WTC11 (cell line): ENCODE measurements around the gene MIB1. TPM values are rescaled to one million over a fixed set of nuclear protein-coding genes. Genes with fewer than 3 reads are reported as not detected.

ENCODE experiments used
- ATAC-seq: fragments of 200-7000 bp; cut with Tn5 transposase; 2 replicates; pipeline ENCODE4 v1.10.0; 2021; ENCODE audit warnings: mild to moderate bottlenecking, moderate library complexity
- CTCF ChIA-PET: fragments of 300-600 bp; sonication (Branson Sonifier 250); formaldehyde crosslinking; loops from one replicate; lab custom pipeline; 2021; ENCODE audit warnings: antibody characterized with exemption; lab: Charles Lee
- POLR2A ChIA-PET: fragments of 350-600 bp; sonication (Branson Sonifier 250); formaldehyde crosslinking; loops from one replicate; lab custom pipeline; 2021; ENCODE audit warnings: antibody characterized with exemption; lab: Charles Lee
- DNase-seq: peaks from one replicate; pipeline ENCODE4 v3.0.0; 2021; ENCODE audit warnings: low spot score
- H3K27ac Mint-ChIP-seq: 2 replicates; pipeline ENCODE4 v1.8.0; 2021; ENCODE audit warnings: mixed read lengths
- H3K27me3 Mint-ChIP-seq: 2 replicates; pipeline ENCODE4 v1.8.0; 2021; ENCODE audit warnings: low read depth, mild to moderate bottlenecking, moderate library complexity, mixed read lengths
- H3K36me3 Mint-ChIP-seq: 2 replicates; pipeline ENCODE4 v1.8.0; 2021; ENCODE audit warnings: mixed read lengths
- H3K4me1 Mint-ChIP-seq: 2 replicates; pipeline ENCODE4 v1.8.0; 2022; ENCODE audit warnings: mixed read lengths
- H3K4me3 Mint-ChIP-seq: 2 replicates; pipeline ENCODE4 v1.8.0; 2021; ENCODE audit warnings: mild to moderate bottlenecking, moderate library complexity, mixed read lengths
- H3K9me3 Mint-ChIP-seq: 2 replicates; pipeline ENCODE4 v1.8.0; 2021; ENCODE audit warnings: mixed read lengths
- AFF4 ChIP-seq: sonication (generic); formaldehyde crosslinking; IDR thresholded peaks from 2 replicates; pipeline ENCODE4 v1.8.1; 2023; ENCODE audit warnings: mild to moderate bottlenecking, missing genetic modification reagents, borderline replicate concordance
- ARID4B ChIP-seq: sonication (generic); formaldehyde crosslinking; IDR thresholded peaks from 2 replicates; pipeline ENCODE4 v1.8.0; 2023; ENCODE audit warnings: missing genetic modification reagents, mild to moderate bottlenecking, borderline replicate concordance
- ATF2 ChIP-seq: sonication (generic); formaldehyde crosslinking; IDR thresholded peaks from 2 replicates; pipeline ENCODE4 v1.8.1; 2022; ENCODE audit warnings: low read depth, missing genetic modification reagents, borderline replicate concordance
- GTF2I ChIP-seq: fragments of 250-450 bp; sonication (Bioruptor Pico); conservative IDR thresholded peaks from 2 replicates; pipeline ENCODE4 v1.4.0; 2021; ENCODE audit warnings: mild to moderate bottlenecking
- HMGXB4 ChIP-seq: sonication (generic); formaldehyde crosslinking; IDR thresholded peaks from 2 replicates; pipeline ENCODE4 v1.8.1; 2023; ENCODE audit warnings: mild to moderate bottlenecking, moderate library complexity, missing genetic modification reagents
- IRF1 ChIP-seq: sonication (generic); formaldehyde crosslinking; IDR thresholded peaks from 2 replicates; pipeline ENCODE4 v1.8.0; 2023; ENCODE audit warnings: missing genetic modification reagents
- JAZF1 ChIP-seq: fragments of 250-450 bp; sonication (Bioruptor Pico); IDR thresholded peaks from 2 replicates; pipeline ENCODE4 v1.9.0; 2021; ENCODE audit warnings: moderate library complexity, mild to moderate bottlenecking, inconsistent platforms
- NR3C1 ChIP-seq: sonication (generic); formaldehyde crosslinking; conservative IDR thresholded peaks from 2 replicates; pipeline ENCODE4 v1.8.1; 2023; ENCODE audit warnings: low read depth, mild to moderate bottlenecking, missing genetic modification reagents
- SMAD3 ChIP-seq: sonication (generic); formaldehyde crosslinking; IDR thresholded peaks from 2 replicates; pipeline ENCODE4 v1.8.0; 2022; ENCODE audit warnings: missing genetic modification reagents, mild to moderate bottlenecking, borderline replicate concordance
- SMAD4 ChIP-seq: sonication (generic); formaldehyde crosslinking; IDR thresholded peaks from 2 replicates; pipeline ENCODE4 v1.8.0; 2022; ENCODE audit warnings: mild to moderate bottlenecking, missing genetic modification reagents
- SP1 ChIP-seq: sonication (generic); formaldehyde crosslinking; conservative IDR thresholded peaks from 2 replicates; pipeline ENCODE4 v1.8.1; 2022; ENCODE audit warnings: missing genetic modification reagents
- TEAD1 ChIP-seq: sonication (generic); formaldehyde crosslinking; IDR thresholded peaks from 2 replicates; pipeline ENCODE4 v1.8.0; 2022; ENCODE audit warnings: mild to moderate bottlenecking, missing genetic modification reagents
- TP53 ChIP-seq: sonication (generic); formaldehyde crosslinking; IDR thresholded peaks from 2 replicates; pipeline ENCODE4 v1.8.1; 2023; ENCODE audit warnings: mild to moderate bottlenecking, missing genetic modification reagents
- ZNF232 ChIP-seq: sonication (generic); formaldehyde crosslinking; IDR thresholded peaks from 2 replicates; pipeline ENCODE4 v1.8.0; 2022; ENCODE audit warnings: mild to moderate bottlenecking, missing genetic modification reagents
- ZNF263 ChIP-seq: sonication (generic); formaldehyde crosslinking; IDR thresholded peaks from 2 replicates; pipeline ENCODE4 v1.8.1; 2022; ENCODE audit warnings: low read depth, mild to moderate bottlenecking, moderate library complexity, missing genetic modification reagents
- ZNF416 ChIP-seq: fragments of 250-450 bp; sonication (Bioruptor Pico); IDR thresholded peaks from 2 replicates; pipeline ENCODE4 v1.9.0; 2021; ENCODE audit warnings: mild to moderate bottlenecking, inconsistent platforms
- total RNA-seq: library from RNA; stranded (reverse); gene quantifications from 3 replicates; pipeline ENCODE4 v1.2.3, GENCODE V29; 2021
- TF ChIP-seq, protein P1 (sequence below): sonication (generic); formaldehyde crosslinking; IDR thresholded peaks from 2 replicates; pipeline ENCODE4 v1.8.1; 2022; ENCODE audit warnings: missing genetic modification reagents, borderline replicate concordance

Gene MIB1
- total RNA-seq, 1 experiment from 2014 or later, result 63.9 TPM

- TF ChIP-seq AFF4 (CRISPR knock-in tag) (no peak), ZNF416 (CRISPR knock-in tag) (no peak), ZNF232 (CRISPR knock-in tag) (no peak), SMAD3 (CRISPR knock-in tag) (no peak), GTF2I (CRISPR knock-in tag) (no peak), JAZF1 (no peak), IRF1 (CRISPR knock-in tag) (no peak), HMGXB4 (CRISPR knock-in tag) (no peak), NR3C1 (CRISPR knock-in tag) (no peak), SP1 (CRISPR knock-in tag) (no peak)
- TF ChIP-seq, protein P1, sequence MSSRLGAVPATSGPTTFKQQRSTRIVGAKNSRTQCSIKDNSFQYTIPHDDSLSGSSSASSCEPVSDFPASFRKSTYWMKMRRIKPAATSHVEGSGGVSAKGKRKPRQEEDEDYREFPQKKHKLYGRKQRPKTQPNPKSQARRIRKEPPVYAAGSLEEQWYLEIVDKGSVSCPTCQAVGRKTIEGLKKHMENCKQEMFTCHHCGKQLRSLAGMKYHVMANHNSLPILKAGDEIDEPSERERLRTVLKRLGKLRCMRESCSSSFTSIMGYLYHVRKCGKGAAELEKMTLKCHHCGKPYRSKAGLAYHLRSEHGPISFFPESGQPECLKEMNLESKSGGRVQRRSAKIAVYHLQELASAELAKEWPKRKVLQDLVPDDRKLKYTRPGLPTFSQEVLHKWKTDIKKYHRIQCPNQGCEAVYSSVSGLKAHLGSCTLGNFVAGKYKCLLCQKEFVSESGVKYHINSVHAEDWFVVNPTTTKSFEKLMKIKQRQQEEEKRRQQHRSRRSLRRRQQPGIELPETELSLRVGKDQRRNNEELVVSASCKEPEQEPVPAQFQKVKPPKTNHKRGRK (CRISPR knock-in tag), result no peak
Measured at GRCh38 chr18:21702602-21703001, 38.0 kb upstream of the MIB1 start (continued).

DNA sequence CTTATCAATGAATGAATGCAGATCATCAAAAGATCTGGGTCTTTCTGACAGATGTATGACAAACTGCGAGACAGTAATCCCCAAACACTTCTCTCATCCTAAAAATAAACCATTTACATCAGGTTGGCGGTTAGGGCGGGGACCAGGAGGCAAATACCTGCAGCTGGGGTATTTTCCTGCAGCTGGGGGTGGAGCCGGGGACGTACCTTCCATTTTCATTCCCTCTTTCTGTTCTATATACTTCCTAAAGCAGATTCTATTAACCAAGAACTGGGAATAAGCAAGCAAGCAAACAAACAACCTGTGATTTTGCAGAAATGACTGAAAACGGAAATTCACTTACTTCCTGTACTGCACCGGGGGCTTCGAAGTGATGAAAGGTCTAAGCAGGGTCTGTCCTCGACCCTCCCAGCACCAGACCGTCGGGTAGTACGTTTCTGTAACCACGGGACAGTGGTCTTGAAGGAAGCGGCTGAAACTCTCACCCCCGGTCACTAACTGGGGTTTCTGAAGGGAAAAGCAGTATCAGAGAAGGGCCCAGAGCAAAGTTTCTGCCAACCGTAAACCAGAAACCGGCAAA is 37.3 kb upstream of the MIB1 start:
- peak; percentile 17 for DNase-seq
- peaks cover 31% of the 10 kb centered on the region for H3K36me3 Mint-ChIP-seq
- H3K27ac Mint-ChIP-seq, result peak overlapping the region; percentile 68
- peak overlapping the region; percentile 86 for H3K4me3 Mint-ChIP-seq
- TF ChIP-seq ZNF263 (no peak), SMAD4 (no peak), SP1 (CRISPR knock-in tag) (no peak), GTF2I (CRISPR knock-in tag) (no peak), TP53 (CRISPR knock-in tag) (no peak), HMGXB4 (CRISPR knock-in tag) (no peak), TEAD1 (CRISPR knock-in tag) (no peak), ATF2 (CRISPR knock-in tag) (no peak), ARID4B (no peak)
- TF ChIP-seq, all 79 proteins: peak for 0
- Mint-ChIP-seq H3K27me3 (peaks cover 12% of the 10 kb centered on the region), H3K9me3 (peaks cover 15% of the 10 kb centered on the region), H3K4me1 (peaks cover 15% of the 10 kb centered on the region)
- ChIA-PET POLR2A (interaction anchor here (1.0 kb wide), 2 partner anchors 44 to 103 kb away, joined by 3 to 4 read pairs; partner anchors contain the start of gene ESCO1), CTCF (interaction anchor here (0.6 to 1.9 kb wide), 4 partner anchors 29 to 103 kb away, joined by 3 to 17 read pairs (median 8); partner anchors contain the start of genes ESCO1 and MIB1)
- ATAC-seq, result no peak
